Anterior cingulate cortex (tissue), 58 donors: ENCODE data around the gene CCDC106.

ENCODE experiments used
- DNase-seq, 58 donors: peaks; one replicate each; lab custom pipeline; 2025; lab: John Stamatoyannopoulos, UW

CCDC106 gene

GRCh38 chr19:55649268-55650125 is 1.5 kb downstream of the CCDC106 start:
- DNase-seq = no peak

GRCh38 chr19:55650126-55650557 is 2.1 kb downstream of the CCDC106 start:
- no peak for DNase-seq

DNA sequence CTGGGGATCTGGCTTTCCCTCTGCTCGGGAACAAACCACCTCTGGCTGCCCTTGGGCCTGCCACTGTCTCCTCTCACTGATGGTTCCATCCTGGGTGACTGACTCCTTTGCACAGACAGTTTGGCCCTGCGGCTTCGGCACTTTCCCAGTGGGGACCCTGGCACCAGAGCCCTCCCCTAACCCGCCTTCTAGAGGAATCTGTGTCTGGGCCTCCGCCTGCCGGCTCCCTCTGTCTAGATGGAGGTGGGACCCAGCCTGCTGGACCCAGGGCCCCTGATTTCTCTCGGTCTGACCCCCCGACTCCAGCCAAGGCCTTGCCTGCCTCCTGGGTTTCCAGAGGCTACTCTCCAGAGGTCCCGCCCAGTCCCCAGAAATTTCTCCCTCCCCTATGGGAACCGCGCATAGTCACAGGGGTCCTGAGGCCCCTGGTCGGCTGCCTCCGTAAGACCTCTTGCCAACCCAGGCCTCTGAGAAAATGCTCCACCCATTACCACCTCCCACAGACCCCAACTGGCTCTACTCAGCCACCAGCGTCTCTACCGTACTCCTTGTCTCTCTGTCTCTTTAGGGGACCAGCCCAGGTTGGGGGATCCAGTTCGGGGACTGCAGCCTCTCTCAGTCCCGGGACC is 2.7 kb downstream of the CCDC106 start:
- DNase-seq = no peak

- no peak for DNase-seq
Measured at GRCh38 chr19:55651236-55651635, 3.2 kb downstream of the CCDC106 start.

DNA sequence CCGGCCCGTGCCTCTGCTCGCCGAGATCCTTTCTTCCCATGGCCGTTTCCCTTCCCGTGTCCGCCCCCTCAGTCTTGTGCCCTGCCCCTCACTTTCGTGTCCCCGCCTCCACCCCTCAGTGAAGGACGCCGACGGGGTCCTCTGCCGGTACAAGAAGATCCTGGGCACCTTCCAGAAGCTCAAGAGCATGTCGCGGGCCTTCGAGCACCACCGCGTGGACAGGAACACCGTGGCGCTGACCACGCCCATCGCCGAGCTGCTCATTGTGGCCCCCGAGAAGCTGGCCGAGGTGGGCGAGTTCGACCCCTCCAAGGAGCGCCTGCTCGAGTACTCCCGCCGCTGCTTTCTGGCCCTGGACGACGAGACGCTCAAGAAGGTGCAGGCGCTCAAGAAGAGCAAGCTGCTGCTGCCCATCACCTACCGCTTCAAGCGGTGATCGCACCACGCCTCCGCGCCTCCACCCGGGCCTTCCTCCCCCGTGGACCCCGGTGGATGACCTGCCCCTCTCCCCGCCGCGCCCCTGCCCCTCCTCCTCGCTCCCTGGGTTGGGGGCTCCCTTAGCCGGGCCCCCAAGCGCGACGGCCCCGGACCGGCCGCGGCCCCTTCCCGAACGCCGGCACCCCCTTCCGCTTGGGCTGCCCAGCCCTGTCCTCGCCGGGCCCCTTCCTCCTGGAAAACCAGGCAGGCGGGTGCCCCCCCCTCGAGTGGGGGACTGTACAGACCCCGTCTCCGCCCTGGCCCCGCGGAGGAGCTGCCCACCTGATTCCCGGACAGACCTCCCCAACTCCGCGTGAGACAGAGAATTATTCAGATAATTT is 4.5 kb downstream of the CCDC106 start:
- DNase-seq = peak in 1 of 58 donors; percentile 21

DNA sequence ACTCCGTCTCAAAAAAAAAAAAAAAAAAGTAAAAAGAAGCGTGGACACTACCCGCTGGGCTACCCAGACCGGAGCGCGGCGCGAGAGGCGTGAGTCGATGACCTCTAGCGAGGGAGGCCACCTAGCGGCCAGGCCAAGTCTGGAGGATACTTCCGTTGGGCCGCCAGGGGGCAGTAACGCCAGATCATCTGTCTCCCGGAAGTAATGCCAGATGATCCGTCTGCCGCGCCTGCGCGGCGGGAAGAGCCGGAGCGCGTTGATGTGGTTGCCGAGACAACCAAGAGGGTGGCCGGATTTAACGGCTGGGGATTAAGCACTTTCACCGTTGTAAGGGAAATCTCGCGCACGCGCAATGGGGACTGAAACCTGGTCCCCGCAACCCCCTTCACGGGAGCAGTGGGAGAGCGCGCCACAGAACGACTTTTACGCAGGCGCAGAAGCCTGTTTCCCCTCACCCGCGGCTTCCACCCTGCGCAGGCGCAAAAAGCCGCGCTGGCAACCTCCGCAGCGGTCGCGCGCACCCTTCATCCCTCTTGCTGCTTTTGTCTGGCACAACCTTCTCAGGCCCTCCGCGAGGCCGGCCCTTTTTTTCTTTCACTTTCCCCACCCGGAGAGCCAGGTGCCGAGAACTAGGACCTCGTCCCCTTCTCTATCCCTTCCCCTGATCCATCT is 5.8 kb downstream of the CCDC106 start:
- DNase-seq = peak; percentile 86 to 100 (median 97)

DNA sequence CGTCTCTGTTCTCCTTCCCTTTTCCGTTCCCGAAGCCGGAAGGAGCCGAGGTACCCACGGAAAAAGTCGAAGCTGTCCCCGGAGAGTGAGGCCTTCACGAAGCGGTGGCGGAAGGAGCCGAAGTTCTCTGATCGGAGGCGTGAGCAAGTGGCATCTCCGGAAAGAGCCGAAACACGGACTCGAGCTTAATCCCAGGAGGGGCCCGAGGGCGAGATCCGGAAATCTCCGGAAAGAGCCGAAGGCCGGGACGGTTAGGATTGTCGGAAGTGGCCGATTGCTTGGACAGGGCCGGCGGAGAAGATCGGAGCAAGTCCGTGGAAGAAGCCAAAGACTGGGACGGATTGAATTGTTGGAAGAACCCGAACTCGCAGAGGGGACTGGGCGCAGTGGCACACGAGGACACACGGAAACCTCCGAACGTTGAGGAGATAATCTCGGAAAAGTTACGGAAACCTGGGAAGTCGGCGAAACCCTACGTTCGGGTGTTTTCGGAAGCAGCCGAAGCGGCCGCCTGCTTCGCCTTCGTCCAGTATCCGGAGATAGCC is 6.4 kb downstream of the CCDC106 start:
- DNase-seq = peak; percentile 88 to 99 (median 97)

GRCh38 chr19:55654868-55655647 is 7.0 kb downstream of the CCDC106 start, which contains the start of gene U2AF2:
TSS of gene U2AF2 (plus strand) at chr19:55655035. CDS start at chr19:55655105, 70 bp downstream.
- peak in 55 of 58 donors; percentile 52 to 98 (median 95) for DNase-seq

DNA sequence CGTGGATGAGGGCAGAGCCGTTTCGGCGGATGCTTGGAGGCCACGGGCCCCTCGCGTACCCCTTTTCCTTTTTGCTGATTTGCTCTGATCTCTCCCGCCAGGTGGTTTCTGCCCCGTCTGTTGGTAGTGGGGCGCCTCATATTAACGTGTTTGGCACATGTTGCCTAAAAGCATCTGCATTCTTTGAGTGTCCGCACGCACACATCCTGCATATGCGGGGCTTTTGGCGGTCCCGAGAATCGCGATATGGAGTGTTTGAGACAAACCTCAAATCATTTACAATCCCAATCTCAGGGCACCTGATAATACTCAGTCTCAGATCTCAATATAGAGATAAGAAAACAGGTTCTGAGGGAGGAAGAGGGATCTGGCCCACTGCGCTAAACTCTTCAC is 7.6 kb downstream of the CCDC106 start:
- DNase-seq = no peak

DNA sequence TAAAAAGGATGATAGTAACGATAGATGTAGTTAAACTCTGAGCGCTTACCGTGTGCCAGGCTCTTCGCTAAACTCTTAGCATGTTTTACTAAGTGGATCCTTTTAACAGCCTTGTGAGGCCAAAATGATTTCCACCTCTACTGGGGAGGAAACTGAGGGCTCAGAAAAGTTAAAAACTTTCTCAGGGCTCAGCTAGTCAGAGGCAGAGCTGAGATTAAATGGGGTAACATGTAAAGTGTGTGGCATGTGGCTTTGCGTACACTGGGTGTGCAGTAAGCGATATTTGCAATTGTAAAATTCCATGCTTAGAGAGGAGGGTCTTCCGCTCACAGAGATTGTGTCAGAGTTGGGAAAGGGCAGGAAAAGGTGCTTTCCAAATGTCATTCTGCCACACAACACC is 8.5 kb downstream of the CCDC106 start:
- no peak for DNase-seq

GRCh38 chr19:55656988-55657747 is 9.2 kb downstream of the CCDC106 start:
- DNase-seq = no peak

GRCh38 chr19:55658846-55659459 is 10.9 kb downstream of the CCDC106 start:
- no peak for DNase-seq

- DNase-seq = no peak
Measured at GRCh38 chr19:55659822-55660221, 11.8 kb downstream of the CCDC106 start.

DNA sequence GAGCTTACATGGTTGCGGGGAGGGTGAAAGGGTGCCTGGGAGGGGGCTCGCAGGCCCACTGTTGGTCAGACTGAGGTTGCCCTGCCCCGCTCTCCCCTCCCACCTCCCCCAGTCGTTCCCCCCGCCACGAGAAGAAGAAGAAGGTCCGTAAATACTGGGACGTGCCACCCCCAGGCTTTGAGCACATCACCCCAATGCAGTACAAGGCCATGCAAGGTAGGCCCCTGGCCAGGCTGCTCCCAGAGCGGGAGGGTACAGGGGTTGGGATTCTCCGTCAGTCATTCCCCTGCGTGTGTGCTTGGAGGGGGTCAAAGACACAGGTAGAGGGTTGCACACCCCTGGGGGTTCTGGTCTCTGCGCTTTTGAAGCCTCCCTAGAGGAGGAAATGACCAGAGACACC is 12.4 kb downstream of the CCDC106 start:
- DNase-seq = no peak

DNA sequence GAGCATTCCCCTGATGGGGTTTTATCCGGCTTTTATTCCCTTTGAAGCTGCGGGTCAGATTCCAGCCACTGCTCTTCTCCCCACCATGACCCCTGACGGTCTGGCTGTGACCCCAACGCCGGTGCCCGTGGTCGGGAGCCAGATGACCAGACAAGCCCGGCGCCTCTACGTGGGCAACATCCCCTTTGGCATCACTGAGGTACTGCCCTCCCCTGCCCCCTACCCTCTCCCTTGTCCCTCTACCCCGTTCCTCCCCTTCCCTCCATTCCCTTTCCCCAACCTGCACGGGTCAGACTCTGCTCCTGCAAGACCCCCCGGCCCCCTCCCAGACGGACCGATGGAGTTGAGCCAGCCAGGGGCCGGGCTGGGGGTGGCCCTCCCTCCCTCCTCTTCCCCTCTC is 13.0 kb downstream of the CCDC106 start:
- no peak for DNase-seq

- no peak for DNase-seq
Measured at GRCh38 chr19:55661826-55662225, 13.8 kb downstream of the CCDC106 start.

GRCh38 chr19:55663846-55664536 is 16.0 kb downstream of the CCDC106 start:
- DNase-seq = no peak
